Measurements from ENCODE around the gene CEP112. TPM values are rescaled to one million over a fixed set of nuclear protein-coding genes. Genes with fewer than 3 reads are reported as not detected.
A peak's percentile ranks its signal among the peaks of the same experiment; 100 is the strongest.

The CEP112 gene
- total RNA-seq, 1 experiment from 2014 or later, result 6.1 TPM

DNA sequence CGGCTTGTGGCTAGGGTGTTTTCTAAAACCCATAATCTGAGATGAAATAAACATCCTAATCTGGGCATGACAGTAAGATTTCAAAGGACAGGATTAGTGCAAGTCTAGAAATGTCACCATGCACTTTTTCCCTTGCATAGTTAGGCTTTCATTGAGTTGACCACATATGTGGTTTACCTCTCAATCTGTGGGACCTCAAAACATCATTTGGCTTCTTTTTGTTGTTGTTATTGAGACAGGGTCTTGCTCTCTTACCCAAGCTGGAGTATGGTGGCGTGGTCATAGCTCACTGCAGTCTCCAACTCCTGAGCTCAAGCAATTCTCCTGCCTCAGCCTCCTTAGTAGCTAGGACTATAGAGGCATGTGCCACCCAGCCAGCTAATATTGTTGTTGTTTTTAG is 197.8 kb downstream of the CEP112 start (continued):
- TF ChIP-seq SP1 (CRISPR knock-in tag; conservative IDR thresholded peaks at IDR 0.05) (no peak), TEAD1 (CRISPR knock-in tag; IDR thresholded peaks at IDR 0.05) (no peak), NFATC4 (CRISPR knock-in tag; IDR thresholded peaks at IDR 0.05) (no peak), ZNF416 (CRISPR knock-in tag; IDR thresholded peaks at IDR 0.05) (no peak), IRF2 (CRISPR knock-in tag; IDR thresholded peaks at IDR 0.05; ENCODE audit: borderline replicate concordance, low read depth) (no peak)
- TF ChIP-seq, protein P1, sequence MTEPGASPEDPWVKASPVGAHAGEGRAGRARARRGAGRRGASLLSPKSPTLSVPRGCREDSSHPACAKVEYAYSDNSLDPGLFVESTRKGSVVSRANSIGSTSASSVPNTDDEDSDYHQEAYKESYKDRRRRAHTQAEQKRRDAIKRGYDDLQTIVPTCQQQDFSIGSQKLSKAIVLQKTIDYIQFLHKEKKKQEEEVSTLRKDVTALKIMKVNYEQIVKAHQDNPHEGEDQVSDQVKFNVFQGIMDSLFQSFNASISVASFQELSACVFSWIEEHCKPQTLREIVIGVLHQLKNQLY (CRISPR knock-in tag; IDR thresholded peaks at IDR 0.05), result no peak
- TF ChIP-seq, protein P2, sequence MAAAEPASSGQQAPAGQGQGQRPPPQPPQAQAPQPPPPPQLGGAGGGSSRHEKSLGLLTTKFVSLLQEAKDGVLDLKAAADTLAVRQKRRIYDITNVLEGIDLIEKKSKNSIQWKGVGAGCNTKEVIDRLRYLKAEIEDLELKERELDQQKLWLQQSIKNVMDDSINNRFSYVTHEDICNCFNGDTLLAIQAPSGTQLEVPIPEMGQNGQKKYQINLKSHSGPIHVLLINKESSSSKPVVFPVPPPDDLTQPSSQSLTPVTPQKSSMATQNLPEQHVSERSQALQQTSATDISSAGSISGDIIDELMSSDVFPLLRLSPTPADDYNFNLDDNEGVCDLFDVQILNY (CRISPR knock-in tag; IDR thresholded peaks at IDR 0.05), result no peak

- H3K4me1 Mint-ChIP-seq, result no peaks in the 10 kb centered on the region
- no peaks in the 10 kb centered on the region for H3K27me3 Mint-ChIP-seq (ENCODE audit: low read depth)
- peaks cover 6% of the 10 kb centered on the region for H3K36me3 Mint-ChIP-seq
- ATAC-seq, result no peak
- H3K9me3 Mint-ChIP-seq, result peaks cover 9% of the 10 kb centered on the region
- H3K4me3 Mint-ChIP-seq, result no peak overlapping the region
- no peak for DNase-seq (ENCODE audit: low spot score)
- no peak overlapping the region for H3K27ac Mint-ChIP-seq
- ChIA-PET CTCF (interaction anchor here (0.7 kb wide), 1 partner anchor 320 kb away, joined by 3 read pairs; no protein-coding TSS in a partner anchor), POLR2A (no interaction called here)
- no peak for TF ChIP-seq TP53 (CRISPR knock-in tag; IDR thresholded peaks at IDR 0.05)
- TF ChIP-seq HMGA2 (CRISPR knock-in tag; IDR thresholded peaks at IDR 0.05), result no peak
- no peak for TF ChIP-seq PREB (CRISPR knock-in tag; IDR thresholded peaks at IDR 0.05; ENCODE audit: borderline replicate concordance)
- no peak for TF ChIP-seq JAZF1 (CRISPR knock-in tag; IDR thresholded peaks at IDR 0.05)
Observed at GRCh38 chr17:65990593-65990992, 201.3 kb downstream of the CEP112 start.

DNA sequence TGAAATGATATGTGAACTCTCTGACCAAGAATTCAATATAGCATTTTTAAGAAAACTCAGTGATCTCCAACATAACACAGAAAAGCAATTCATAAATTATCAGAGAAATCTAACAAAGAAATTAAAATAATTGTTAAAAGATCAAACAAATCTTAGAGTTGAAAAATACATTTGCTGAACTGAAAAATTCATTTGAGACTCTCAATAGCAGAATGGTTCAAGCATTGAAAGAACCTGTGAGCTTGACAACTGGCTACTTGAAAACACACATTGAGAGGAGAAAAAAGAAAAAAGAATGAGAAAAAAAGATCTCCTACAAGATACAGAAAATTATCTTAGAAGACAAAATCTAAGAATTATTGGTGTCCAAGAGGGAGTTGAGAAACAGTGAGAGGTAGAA is 203.5 kb downstream of the CEP112 start:
- Mint-ChIP-seq H3K27ac (no peak overlapping the region), H3K4me1 (no peaks in the 10 kb centered on the region), H3K27me3 (ENCODE audit: low read depth) (no peaks in the 10 kb centered on the region), H3K36me3 (peaks cover 6% of the 10 kb centered on the region), H3K4me3 (no peak overlapping the region), H3K9me3 (peaks cover 8% of the 10 kb centered on the region)
- ChIA-PET CTCF (interaction anchor here (1.5 kb wide), 1 partner anchor 757 kb away, joined by 6 read pairs; no protein-coding TSS in a partner anchor), POLR2A (no interaction called here)
- DNase-seq (ENCODE audit: low spot score) (no peak), ATAC-seq (no peak)
- TF ChIP-seq, protein P3, sequence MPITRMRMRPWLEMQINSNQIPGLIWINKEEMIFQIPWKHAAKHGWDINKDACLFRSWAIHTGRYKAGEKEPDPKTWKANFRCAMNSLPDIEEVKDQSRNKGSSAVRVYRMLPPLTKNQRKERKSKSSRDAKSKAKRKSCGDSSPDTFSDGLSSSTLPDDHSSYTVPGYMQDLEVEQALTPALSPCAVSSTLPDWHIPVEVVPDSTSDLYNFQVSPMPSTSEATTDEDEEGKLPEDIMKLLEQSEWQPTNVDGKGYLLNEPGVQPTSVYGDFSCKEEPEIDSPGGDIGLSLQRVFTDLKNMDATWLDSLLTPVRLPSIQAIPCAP (CRISPR knock-in tag; IDR thresholded peaks at IDR 0.05), result no peak
- TF ChIP-seq, protein P4, sequence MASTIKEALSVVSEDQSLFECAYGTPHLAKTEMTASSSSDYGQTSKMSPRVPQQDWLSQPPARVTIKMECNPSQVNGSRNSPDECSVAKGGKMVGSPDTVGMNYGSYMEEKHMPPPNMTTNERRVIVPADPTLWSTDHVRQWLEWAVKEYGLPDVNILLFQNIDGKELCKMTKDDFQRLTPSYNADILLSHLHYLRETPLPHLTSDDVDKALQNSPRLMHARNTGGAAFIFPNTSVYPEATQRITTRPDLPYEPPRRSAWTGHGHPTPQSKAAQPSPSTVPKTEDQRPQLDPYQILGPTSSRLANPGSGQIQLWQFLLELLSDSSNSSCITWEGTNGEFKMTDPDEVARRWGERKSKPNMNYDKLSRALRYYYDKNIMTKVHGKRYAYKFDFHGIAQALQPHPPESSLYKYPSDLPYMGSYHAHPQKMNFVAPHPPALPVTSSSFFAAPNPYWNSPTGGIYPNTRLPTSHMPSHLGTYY (CRISPR knock-in tag; IDR thresholded peaks at IDR 0.05), result no peak

GRCh38 chr17:65987988-65988387 is 203.9 kb downstream of the CEP112 start:
- Mint-ChIP-seq H3K27ac (no peak overlapping the region), H3K27me3 (ENCODE audit: low read depth) (no peaks in the 10 kb centered on the region), H3K9me3 (peaks cover 8% of the 10 kb centered on the region), H3K4me3 (no peak overlapping the region), H3K4me1 (no peaks in the 10 kb centered on the region), H3K36me3 (peaks cover 6% of the 10 kb centered on the region)
- ATAC-seq (peak; percentile 95), DNase-seq (ENCODE audit: low spot score) (peak; percentile 13)
- TF ChIP-seq, protein P5, sequence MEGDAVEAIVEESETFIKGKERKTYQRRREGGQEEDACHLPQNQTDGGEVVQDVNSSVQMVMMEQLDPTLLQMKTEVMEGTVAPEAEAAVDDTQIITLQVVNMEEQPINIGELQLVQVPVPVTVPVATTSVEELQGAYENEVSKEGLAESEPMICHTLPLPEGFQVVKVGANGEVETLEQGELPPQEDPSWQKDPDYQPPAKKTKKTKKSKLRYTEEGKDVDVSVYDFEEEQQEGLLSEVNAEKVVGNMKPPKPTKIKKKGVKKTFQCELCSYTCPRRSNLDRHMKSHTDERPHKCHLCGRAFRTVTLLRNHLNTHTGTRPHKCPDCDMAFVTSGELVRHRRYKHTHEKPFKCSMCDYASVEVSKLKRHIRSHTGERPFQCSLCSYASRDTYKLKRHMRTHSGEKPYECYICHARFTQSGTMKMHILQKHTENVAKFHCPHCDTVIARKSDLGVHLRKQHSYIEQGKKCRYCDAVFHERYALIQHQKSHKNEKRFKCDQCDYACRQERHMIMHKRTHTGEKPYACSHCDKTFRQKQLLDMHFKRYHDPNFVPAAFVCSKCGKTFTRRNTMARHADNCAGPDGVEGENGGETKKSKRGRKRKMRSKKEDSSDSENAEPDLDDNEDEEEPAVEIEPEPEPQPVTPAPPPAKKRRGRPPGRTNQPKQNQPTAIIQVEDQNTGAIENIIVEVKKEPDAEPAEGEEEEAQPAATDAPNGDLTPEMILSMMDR (IDR thresholded peaks at IDR 0.05), result peak; percentile 31
- no peak for TF ChIP-seq RORB (CRISPR knock-in tag; IDR thresholded peaks at IDR 0.05)
- no peak for TF ChIP-seq PREB (CRISPR knock-in tag; IDR thresholded peaks at IDR 0.05; ENCODE audit: borderline replicate concordance)
- ChIA-PET CTCF (interaction anchor here (0.7 to 1.5 kb wide), 4 partner anchors 448 to 757 kb away, joined by 3 to 6 read pairs (median 5); no protein-coding TSS in a partner anchor), POLR2A (no interaction called here)

All from WTC11 (cell line).